ENCODE measurements around the gene SOWAHC. TPM values are rescaled to one million over a fixed set of nuclear protein-coding genes. Genes with fewer than 3 reads are reported as not detected.

SOWAHC gene
- total RNA-seq, 2 donors from 2014 or later = 8.8 to 11.2 TPM

- ATAC-seq (no peak), DNase-seq (no peak)
- Histone ChIP-seq H3K4me3 (no peak overlapping the region), H3K9me3 (no peaks in the 10 kb centered on the region), H3K4me1 (no peaks in the 10 kb centered on the region), H3K27ac (no peak overlapping the region), H3K27me3 (no peaks in the 10 kb centered on the region), H3K36me3 (replicated peaks in 1 of 2; ENCODE audit: insufficient read depth in 1 of 2, low read depth in 2 of 2) (no peaks in the 10 kb centered on the region)
- 82 to 86% methylated on average over 3 of the region's 3 CpGs for WGBS, 2 donors
- intact Hi-C loops (cut with DNase I) = no loop called here
- no peak for TF ChIP-seq CTCF (IDR thresholded peaks at IDR 0.05)
- TF ChIP-seq POLR2A (IDR thresholded peaks at IDR 0.05) = no peak
Measured at GRCh38 chr2:109602617-109603188, 11.5 kb upstream of the SOWAHC start.

GRCh38 chr2:109604597-109604996, 9.6 kb upstream of the SOWAHC start:
- no peaks in the 10 kb centered on the region for H3K27me3 ChIP-seq
- H3K36me3 ChIP-seq (replicated peaks in 1 of 2; ENCODE audit: insufficient read depth in 1 of 2, low read depth in 2 of 2) = no peaks in the 10 kb centered on the region
- no peak overlapping the region for H3K27ac ChIP-seq
- H3K4me1 ChIP-seq = no peaks in the 10 kb centered on the region
- TF ChIP-seq POLR2A (IDR thresholded peaks at IDR 0.05) (no peak), CTCF (IDR thresholded peaks at IDR 0.05) (no peak)
- H3K9me3 ChIP-seq = no peaks in the 10 kb centered on the region
- 75 to 76% methylated on average over 5 of the region's 5 CpGs for WGBS, 2 donors
- intact Hi-C loops (cut with DNase I) = no loop called here
- no peak for ATAC-seq
- no peak overlapping the region for H3K4me3 ChIP-seq
- no peak for DNase-seq

GRCh38 chr2:109607766-109608165, 6.4 kb upstream of the SOWAHC start:
- peaks cover 8% of the 10 kb centered on the region for H3K4me1 ChIP-seq
- no peaks in the 10 kb centered on the region for H3K36me3 ChIP-seq (replicated peaks in 1 of 2; ENCODE audit: insufficient read depth in 1 of 2, low read depth in 2 of 2)
- WGBS, 2 donors = 81 to 83% methylated on average over 2 of the region's 2 CpGs
- H3K27ac ChIP-seq = no peak overlapping the region
- TF ChIP-seq POLR2A (IDR thresholded peaks at IDR 0.05) (no peak), CTCF (IDR thresholded peaks at IDR 0.05) (no peak)
- intact Hi-C loops (cut with DNase I) = no loop called here
- no peaks in the 10 kb centered on the region for H3K9me3 ChIP-seq
- ATAC-seq = no peak
- H3K27me3 ChIP-seq = no peaks in the 10 kb centered on the region
- no peak for DNase-seq
- no peak overlapping the region for H3K4me3 ChIP-seq

GRCh38 chr2:109609352-109610024, 4.7 kb upstream of the SOWAHC start:
- Histone ChIP-seq H3K27me3 (no peaks in the 10 kb centered on the region), H3K36me3 (replicated peaks in 1 of 2; ENCODE audit: insufficient read depth in 1 of 2, low read depth in 2 of 2) (no peaks in the 10 kb centered on the region), H3K27ac (no peak overlapping the region), H3K9me3 (no peaks in the 10 kb centered on the region), H3K4me3 (no peak overlapping the region), H3K4me1 (peaks cover 12% of the 10 kb centered on the region)
- no peak for DNase-seq
- 67 to 78% methylated on average over 8 of the region's 8 CpGs for WGBS, 2 donors
- intact Hi-C loops (cut with DNase I) = no loop called here
- TF ChIP-seq POLR2A (IDR thresholded peaks at IDR 0.05) (no peak), CTCF (IDR thresholded peaks at IDR 0.05) (no peak)
- ATAC-seq = no peak

All from body of pancreas (tissue), 4 donors.